Kidney (tissue), 14 donors: ENCODE measurements around the gene ZSCAN5A. TPM values are rescaled to one million over a fixed set of nuclear protein-coding genes. Genes with fewer than 3 reads are reported as not detected.
"Not testable (repeated sequence)": the region's sequence is repeated elsewhere in the genome, so short reads cannot be mapped to it uniquely, and the experiment has no call there.

Source experiments
- DNase-seq, 5 donors: peaks; one replicate each; pipeline ENCODE4 v3.0.0-alpha.2; 2013 to 2020
- FAIRE-seq: peaks from 2 replicates; lab custom pipeline; 2012; peaks lifted over from hg19 to GRCh38; lab: Jason Lieb, UNC
- H3K27ac ChIP-seq, 2 donors: one replicate each; pipeline ENCODE4 v1.7.0; 2013; ENCODE audit warnings: low read depth in 2 of 2, low read length in 2 of 2, inconsistent platforms in 1 of 2
- H3K27me3 ChIP-seq: one replicate; pipeline ENCODE4 v1.7.1; 2013; ENCODE audit warnings: low read length, inconsistent platforms; ENCODE audit not compliant: control insufficient read depth, insufficient read depth
- H3K36me3 ChIP-seq, 3 donors: one replicate each; pipeline versions ENCODE4 v1.7.0 to v1.7.1; 2013; ENCODE audit warnings: low read length in 3 of 3, control low read depth in 1 of 3, inconsistent platforms in 1 of 3; ENCODE audit not compliant: insufficient read depth in 3 of 3, control insufficient read depth in 2 of 3
- H3K4me1 ChIP-seq, 3 donors: one replicate each; pipeline versions ENCODE4 v1.7.0 to v1.7.1; 2013; ENCODE audit warnings: low read length in 3 of 3, inconsistent platforms in 1 of 3, low read depth in 1 of 3; ENCODE audit not compliant: control insufficient read depth in 2 of 3, insufficient read depth in 2 of 3
- H3K4me3 ChIP-seq, 3 donors: one replicate each; pipeline versions ENCODE4 v1.7.0 to v1.8.1; 2013; ENCODE audit warnings: low read length in 3 of 3, control low read depth in 1 of 3, inconsistent platforms in 1 of 3
- H3K9ac ChIP-seq, 3 donors: one replicate each; pipeline versions ENCODE4 v1.7.0 to v1.7.1; 2013; ENCODE audit warnings: low read length in 3 of 3, control low read depth in 1 of 3, inconsistent platforms in 1 of 3
- H3K9me3 ChIP-seq, 3 donors: one replicate each; pipeline versions ENCODE4 v1.7.0 to v1.7.1; 2013; ENCODE audit warnings: low read length in 3 of 3, control low read depth in 1 of 3, inconsistent platforms in 1 of 3; ENCODE audit not compliant: control insufficient read depth in 2 of 3, insufficient read depth in 1 of 3
- CTCF ChIP-seq: IDR thresholded peaks from 3 replicates; pipeline ENCODE4 v1.5.1; 2012; ENCODE audit warnings: mild to moderate bottlenecking, moderate library complexity, borderline replicate concordance; ENCODE audit not compliant: insufficient read depth; ENCODE audit errors: extremely low read depth
- intact Hi-C: fragments of 100-400 bp; cut with DNase I; formaldehyde crosslinking; loops from one replicate; pipeline ENCODE4 v1.11.1; 2022
- polyA plus RNA-seq: library from polyadenylated mRNA; stranded (reverse); fragments of 350-450 nt; fragmentation: Illumina TruSeq; extraction: RNeasy Lipid Tissue Mini Kit (QIAGEN cat#74804); gene quantifications from one replicate; pipeline ENCODE4 v1.2.3, GENCODE V29; 2014; ENCODE audit warnings: low read depth, low replicate concordance; ENCODE audit not compliant: insufficient read depth
- total RNA-seq: library from RNA; stranded (reverse); fragmentation: NEBNext Ultra II Directional; extraction: Animal tissue kit (Norgen Biotek cat#: 25700); gene quantifications from one replicate; pipeline ENCODE4 v1.2.1, GENCODE V29; 2021
- donor health status: control.
- donor health status: control.
- donor health status: control.
- donor health status: control.
- donor health status: control.
- donor health status: DM: yes; HTN: yes; CAD: no.
- donor health status: Normal renal cell carcinoma (clear cell type).

ZSCAN5A gene
- total and polyA plus RNA-seq, 2 donors from 2014 or later: 11.9 to 18.1 TPM

GRCh38 chr19:56175861-56176307 is 138.8 kb downstream of the ZSCAN5A start, which contains the start of gene GALP:
Gene GALP (plus strand): TSS chr19:56176008. CDS start chr19:56177109, 1,101 bp downstream.
- not testable (repeated sequence) for H3K4me3 ChIP-seq, H3K9ac ChIP-seq, H3K4me1 ChIP-seq, FAIRE-seq, H3K36me3 ChIP-seq, H3K27me3 ChIP-seq, H3K9me3 ChIP-seq, H3K27ac ChIP-seq
- intact Hi-C loops: loop anchor here (10.0 kb wide), 1 partner anchor 101 kb away; no protein-coding TSS in a partner anchor
- peak in 2 of 5 donors; percentile 39 to 49 for DNase-seq

DNA sequence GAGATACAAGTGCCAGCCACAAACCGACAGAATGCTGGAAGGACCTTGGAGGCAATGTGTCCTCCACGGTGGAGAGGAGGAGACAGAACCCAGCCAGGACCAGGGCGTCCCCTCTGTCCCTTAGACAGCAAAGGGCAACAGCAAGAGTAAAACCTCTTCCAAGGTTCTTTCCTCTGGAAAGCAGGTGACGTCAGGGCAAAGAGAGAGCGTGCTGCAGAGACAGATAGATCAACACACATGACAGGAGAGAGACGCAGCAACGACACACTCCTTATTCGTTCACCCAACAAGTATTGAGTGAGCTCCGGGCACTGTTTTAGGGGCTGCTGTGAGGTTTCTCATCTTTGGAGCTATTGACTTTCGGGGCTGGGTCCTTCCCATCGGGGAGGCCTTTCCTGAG is 140.1 kb downstream of the ZSCAN5A start:
- Histone ChIP-seq H3K27me3 (no peaks in the 10 kb centered on the region), H3K9ac (no peak overlapping the region), H3K4me1 (no peaks in the 10 kb centered on the region), H3K9me3 (no peaks in the 10 kb centered on the region), H3K4me3 (no peak overlapping the region), H3K27ac (no peak overlapping the region), H3K36me3 (no peaks in the 10 kb centered on the region)
- peak in 1 of 5 donors; percentile 17 for DNase-seq
- intact Hi-C loops: loop anchor here (10.0 kb wide), 1 partner anchor 100 kb away; no protein-coding TSS in a partner anchor
- no peak for TF ChIP-seq CTCF
- FAIRE-seq: no peak

GRCh38 chr19:56174086-56174485 is 140.6 kb downstream of the ZSCAN5A start:
- intact Hi-C loops: loop anchor here (10.0 kb wide), 1 partner anchor 99 kb away; no protein-coding TSS in a partner anchor
- TF ChIP-seq CTCF: no peak
- Histone ChIP-seq H3K9ac (no peak overlapping the region), H3K27ac (no peak overlapping the region), H3K4me3 (no peak overlapping the region), H3K36me3 (no peaks in the 10 kb centered on the region), H3K4me1 (no peaks in the 10 kb centered on the region), H3K27me3 (no peaks in the 10 kb centered on the region), H3K9me3 (no peaks in the 10 kb centered on the region)
- no peak for FAIRE-seq
- no peak for DNase-seq

Other genes starting within 250 kb of the ZSCAN5A start
- gene ZNF787, start 193.5 kb downstream of the ZSCAN5A start, total RNA-seq: 31.9 TPM
- gene ZNF787, start 193.5 kb downstream of the ZSCAN5A start, polyA plus RNA-seq: 23.0 TPM
- 28.4 TPM for gene ZNF444, start 173.6 kb downstream of the ZSCAN5A start, total RNA-seq
- 39.6 TPM for gene ZNF444, start 173.6 kb downstream of the ZSCAN5A start, polyA plus RNA-seq
- gene GALP, start 138.8 kb downstream of the ZSCAN5A start, total RNA-seq: not detected
- not detected for gene GALP, start 138.8 kb downstream of the ZSCAN5A start, polyA plus RNA-seq
- not detected for gene ZSCAN5B, start 117.1 kb downstream of the ZSCAN5A start, total RNA-seq
- gene ZSCAN5B, start 117.1 kb downstream of the ZSCAN5A start, polyA plus RNA-seq: not detected
- not detected for gene ZSCAN5C, start 112.6 kb downstream of the ZSCAN5A start, total RNA-seq
- not detected for gene ZSCAN5C, start 112.6 kb downstream of the ZSCAN5A start, polyA plus RNA-seq
- gene EDDM13, start 42.1 kb downstream of the ZSCAN5A start, total RNA-seq: 0.54 TPM
- gene EDDM13, start 42.1 kb downstream of the ZSCAN5A start, polyA plus RNA-seq: 1.6 TPM
- gene ZNF582, start 78.7 kb upstream of the ZSCAN5A start, total RNA-seq: 5.0 TPM
- 3.8 TPM for gene ZNF582, start 78.7 kb upstream of the ZSCAN5A start, polyA plus RNA-seq
- 7.2 TPM for gene ZNF583, start 89.5 kb upstream of the ZSCAN5A start, total RNA-seq
- gene ZNF583, start 89.5 kb upstream of the ZSCAN5A start, polyA plus RNA-seq: 2.5 TPM
- 8.5 TPM for gene ZNF667, start 162.5 kb upstream of the ZSCAN5A start, total RNA-seq
- 2.9 TPM for gene ZNF667, start 162.5 kb upstream of the ZSCAN5A start, polyA plus RNA-seq
- 9.3 TPM for gene ZNF471, start 193.0 kb upstream of the ZSCAN5A start, total RNA-seq
- gene ZNF471, start 193.0 kb upstream of the ZSCAN5A start, polyA plus RNA-seq: 2.6 TPM
- gene ZFP28, start 224.1 kb upstream of the ZSCAN5A start, total RNA-seq: 11.6 TPM
- 3.4 TPM for gene ZFP28, start 224.1 kb upstream of the ZSCAN5A start, polyA plus RNA-seq